Measurements from ENCODE around the gene RAB6A. TPM values are rescaled to one million over a fixed set of nuclear protein-coding genes. Genes with fewer than 3 reads are reported as not detected.
A peak's percentile ranks its signal among the peaks of the same experiment; 100 is the strongest.

The RAB6A gene
- total RNA-seq, 2 experiments from 2014 or later: 85.3 to 94.2 TPM

GRCh38 chr11:73653996-73654395, 106.9 kb downstream of the RAB6A start:
- Mint-ChIP-seq H3K4me3 (no peak overlapping the region), H3K27ac (no peak overlapping the region), H3K4me1 (no peaks in the 10 kb centered on the region), H3K36me3 (no peaks in the 10 kb centered on the region), H3K27me3 (no peaks in the 10 kb centered on the region), H3K9me3 (ENCODE audit: low read depth) (no peaks in the 10 kb centered on the region)
- no peak for DNase-seq
- ATAC-seq: no peak
- CTCF ChIA-PET: interaction anchor here (2.3 kb wide), 1 partner anchor 303 kb away, joined by 7 read pairs; no protein-coding TSS in a partner anchor

GRCh38 chr11:73652856-73653559, 107.9 kb downstream of the RAB6A start:
- no peaks in the 10 kb centered on the region for H3K27me3 Mint-ChIP-seq
- H3K36me3 Mint-ChIP-seq: no peaks in the 10 kb centered on the region
- peaks cover 3% of the 10 kb centered on the region for H3K4me1 Mint-ChIP-seq
- no peaks in the 10 kb centered on the region for H3K9me3 Mint-ChIP-seq (ENCODE audit: low read depth)
- H3K4me3 Mint-ChIP-seq: no peak overlapping the region
- no peak overlapping the region for H3K27ac Mint-ChIP-seq
- ATAC-seq (no peak), DNase-seq (no peak)
- CTCF ChIA-PET: interaction anchor here (2.3 kb wide), 1 partner anchor 302 kb away, joined by 7 read pairs; no protein-coding TSS in a partner anchor

GRCh38 chr11:73652046-73652730, 108.7 kb downstream of the RAB6A start:
- peaks cover 8% of the 10 kb centered on the region for H3K4me1 Mint-ChIP-seq
- no peak overlapping the region for H3K27ac Mint-ChIP-seq
- DNase-seq: no peak
- H3K4me3 Mint-ChIP-seq: no peak overlapping the region
- H3K9me3 Mint-ChIP-seq (ENCODE audit: low read depth): no peaks in the 10 kb centered on the region
- ATAC-seq: no peak
- CTCF ChIA-PET: no interaction called here
- H3K36me3 Mint-ChIP-seq: no peaks in the 10 kb centered on the region
- H3K27me3 Mint-ChIP-seq: no peaks in the 10 kb centered on the region

- H3K9me3 Mint-ChIP-seq (ENCODE audit: low read depth): no peaks in the 10 kb centered on the region
- H3K4me3 Mint-ChIP-seq: no peak overlapping the region
- ATAC-seq: no peak
- no peaks in the 10 kb centered on the region for H3K36me3 Mint-ChIP-seq
- no peak for DNase-seq
- H3K4me1 Mint-ChIP-seq: peaks cover 14% of the 10 kb centered on the region
- H3K27me3 Mint-ChIP-seq: no peaks in the 10 kb centered on the region
- no peak overlapping the region for H3K27ac Mint-ChIP-seq
- CTCF ChIA-PET: no interaction called here
Measured at GRCh38 chr11:73651661-73652045, 109.2 kb downstream of the RAB6A start.

GRCh38 chr11:73651252-73651651, 109.6 kb downstream of the RAB6A start:
- ATAC-seq (no peak), DNase-seq (no peak)
- H3K9me3 Mint-ChIP-seq (ENCODE audit: low read depth): no peaks in the 10 kb centered on the region
- CTCF ChIA-PET: no interaction called here
- H3K27ac Mint-ChIP-seq: no peak overlapping the region
- no peaks in the 10 kb centered on the region for H3K36me3 Mint-ChIP-seq
- H3K27me3 Mint-ChIP-seq: no peaks in the 10 kb centered on the region
- H3K4me1 Mint-ChIP-seq: peaks cover 14% of the 10 kb centered on the region
- H3K4me3 Mint-ChIP-seq: no peak overlapping the region

GRCh38 chr11:73650400-73650799, 110.5 kb downstream of the RAB6A start:
- Mint-ChIP-seq H3K27me3 (peaks cover 1% of the 10 kb centered on the region), H3K36me3 (no peaks in the 10 kb centered on the region), H3K9me3 (ENCODE audit: low read depth) (no peaks in the 10 kb centered on the region), H3K27ac (no peak overlapping the region), H3K4me3 (no peak overlapping the region), H3K4me1 (peaks cover 14% of the 10 kb centered on the region)
- CTCF ChIA-PET: interaction anchor here (5.1 kb wide), 1 partner anchor 11 kb away, joined by 39 read pairs; no protein-coding TSS in a partner anchor
- ATAC-seq: no peak
- DNase-seq: no peak

GRCh38 chr11:73649206-73649605, 111.7 kb downstream of the RAB6A start:
- Mint-ChIP-seq H3K4me1 (peaks cover 14% of the 10 kb centered on the region), H3K27ac (no peak overlapping the region), H3K4me3 (no peak overlapping the region), H3K27me3 (peaks cover 6% of the 10 kb centered on the region), H3K9me3 (ENCODE audit: low read depth) (no peaks in the 10 kb centered on the region), H3K36me3 (no peaks in the 10 kb centered on the region)
- CTCF ChIA-PET: interaction anchor here (4.0 to 5.1 kb wide), 2 partner anchors 12 to 23 kb away, joined by 27 to 39 read pairs; no protein-coding TSS in a partner anchor
- DNase-seq: no peak
- no peak for ATAC-seq

- peaks cover 14% of the 10 kb centered on the region for H3K4me1 Mint-ChIP-seq
- H3K27me3 Mint-ChIP-seq: peaks cover 6% of the 10 kb centered on the region
- H3K9me3 Mint-ChIP-seq (ENCODE audit: low read depth): no peaks in the 10 kb centered on the region
- no peak overlapping the region for H3K27ac Mint-ChIP-seq
- DNase-seq (no peak), ATAC-seq (no peak)
- H3K36me3 Mint-ChIP-seq: no peaks in the 10 kb centered on the region
- H3K4me3 Mint-ChIP-seq: no peak overlapping the region
- CTCF ChIA-PET: interaction anchor here (2.0 to 5.1 kb wide), 3 partner anchors 12 to 297 kb away, joined by 9 to 39 read pairs (median 27); no protein-coding TSS in a partner anchor
Measured at GRCh38 chr11:73648571-73649046, 112.3 kb downstream of the RAB6A start.

- CTCF ChIA-PET: interaction anchor here (2.0 to 5.1 kb wide), 3 partner anchors 13 to 297 kb away, joined by 9 to 39 read pairs (median 27); no protein-coding TSS in a partner anchor
- Mint-ChIP-seq H3K4me1 (peaks cover 14% of the 10 kb centered on the region), H3K27me3 (peaks cover 6% of the 10 kb centered on the region), H3K9me3 (ENCODE audit: low read depth) (no peaks in the 10 kb centered on the region), H3K27ac (no peak overlapping the region), H3K4me3 (no peak overlapping the region), H3K36me3 (no peaks in the 10 kb centered on the region)
- DNase-seq (no peak), ATAC-seq (no peak)
Measured at GRCh38 chr11:73648121-73648520, 112.8 kb downstream of the RAB6A start.

- peak overlapping the region; percentile 77 for H3K27ac Mint-ChIP-seq
- H3K4me1 Mint-ChIP-seq: peaks cover 14% of the 10 kb centered on the region
- H3K9me3 Mint-ChIP-seq (ENCODE audit: low read depth): no peaks in the 10 kb centered on the region
- H3K4me3 Mint-ChIP-seq: peak overlapping the region; percentile 74
- H3K27me3 Mint-ChIP-seq: peaks cover 6% of the 10 kb centered on the region
- DNase-seq (peak; percentile 95), ATAC-seq (peak; percentile 99)
- no peaks in the 10 kb centered on the region for H3K36me3 Mint-ChIP-seq
- CTCF ChIA-PET: interaction anchor here (0.9 to 5.1 kb wide), 4 partner anchors 12 to 296 kb away, joined by 4 to 39 read pairs (median 18); no protein-coding TSS in a partner anchor
Measured at GRCh38 chr11:73647459-73648100, 113.3 kb downstream of the RAB6A start.

GRCh38 chr11:73645972-73646631, 114.8 kb downstream of the RAB6A start, which contains the start of gene PLEKHB1:
Gene PLEKHB1 (plus strand): TSS chr11:73646581. CDS start chr11:73646609, 28 bp downstream.
- CTCF ChIA-PET: interaction anchor here (4.0 to 5.1 kb wide), 2 partner anchors 15 to 20 kb away, joined by 27 to 39 read pairs; no protein-coding TSS in a partner anchor
- Mint-ChIP-seq H3K36me3 (no peaks in the 10 kb centered on the region), H3K27me3 (peaks cover 6% of the 10 kb centered on the region), H3K4me3 (peak within 1 kb of the TSS; percentile 74), H3K4me1 (peaks cover 14% of the 10 kb centered on the region), H3K27ac (peak within 1 kb of the TSS; percentile 77), H3K9me3 (ENCODE audit: low read depth) (no peaks in the 10 kb centered on the region)
- ATAC-seq (no peak), DNase-seq (no peak)

- CTCF ChIA-PET: interaction anchor here (4.0 to 5.1 kb wide), 2 partner anchors 16 to 19 kb away, joined by 27 to 39 read pairs; no protein-coding TSS in a partner anchor
- Mint-ChIP-seq H3K27ac (no peak overlapping the region), H3K9me3 (ENCODE audit: low read depth) (no peaks in the 10 kb centered on the region), H3K4me1 (peaks cover 18% of the 10 kb centered on the region), H3K4me3 (no peak overlapping the region), H3K27me3 (peaks cover 6% of the 10 kb centered on the region), H3K36me3 (no peaks in the 10 kb centered on the region)
- ATAC-seq (no peak), DNase-seq (no peak)
Measured at GRCh38 chr11:73645121-73645969, 115.5 kb downstream of the RAB6A start.
